Esophagus squamous epithelium (tissue), 4 donors: ENCODE measurements around the gene DLG2.

ENCODE experiments used
- CTCF ChIP-seq, 6 experiments: fragments of 450-650 bp in 4 of 6; fragments of 200-600 bp in 2 of 6; sonication (generic) in 2 of 6; IDR thresholded peaks; one replicate each; pipeline ENCODE4 v1.5.1; 2016 to 2019; ENCODE audit warnings: antibody characterized with exemption in 6 of 6, mild to moderate bottlenecking in 4 of 6, moderate library complexity in 4 of 6
- POLR2A ChIP-seq, 4 donors: fragments of 450-650 bp; IDR thresholded peaks; one replicate each; pipeline ENCODE4 v1.6.1; 2017; ENCODE audit warnings: antibody characterized with exemption in 4 of 4, mild to moderate bottlenecking in 4 of 4, moderate library complexity in 3 of 4

GRCh38 chr11:84412862-84413261 lies 1214.3 kb downstream of the DLG2 start:
- TF ChIP-seq CTCF (IDR thresholded peaks at IDR 0.05) (no peak), POLR2A (IDR thresholded peaks at IDR 0.05) (no peak)
